ENCODE data around the gene HKDC1. TPM values are rescaled to one million over a fixed set of nuclear protein-coding genes. Genes with fewer than 3 reads are reported as not detected.

Gene HKDC1
- total RNA-seq, 1 experiment from 2014 or later = 1.7 TPM

DNA sequence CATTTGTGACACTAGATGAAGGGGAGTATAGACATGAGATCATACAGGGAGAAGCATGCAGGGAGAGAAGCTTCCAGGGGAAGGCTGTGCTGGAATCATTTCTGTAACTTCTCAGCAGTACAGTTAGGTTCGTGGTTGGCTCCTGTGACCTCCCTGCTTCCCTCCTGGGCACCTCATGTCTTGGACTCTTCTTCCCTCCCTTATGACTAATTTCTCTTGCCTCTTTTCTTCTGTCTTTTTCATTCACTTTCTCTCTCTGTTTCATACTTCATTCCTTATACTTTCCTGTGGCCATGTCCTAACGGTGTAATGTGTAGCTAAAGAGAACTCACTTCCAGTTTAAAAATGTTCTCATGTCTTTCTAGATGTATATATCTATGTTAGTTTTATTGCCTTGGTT is 19.1 kb upstream of the HKDC1 start:
- ChIA-PET RAD21 (ENCODE audit: low non-redundant PET in 1 of 2, low total read pairs in 2 of 2, uncharacterized antibody in 2 of 2, unreplicated experiment in 2 of 2) (no interaction called here), CTCF (no interaction called here), POLR2A (no interaction called here)
- ATAC-seq (no peak), DNase-seq (ENCODE audit: low read depth, low spot score) (no peak)
- H3K9me3 ChIP-seq (ENCODE audit: control insufficient read depth in 1 of 2, insufficient read depth in 1 of 2, low read depth in 1 of 2, low read length in 2 of 2) = no peaks in the 10 kb centered on the region
- H2AFZ ChIP-seq (ENCODE audit: low read depth, low read length, poor library complexity, severe bottlenecking) = no peak overlapping the region
- no peak overlapping the region for H3K27ac ChIP-seq (ENCODE audit: low read depth, low read length)
- H3K4me2 ChIP-seq (ENCODE audit: low read length) = no peak overlapping the region
- TF ChIP-seq ZNF274 (IDR thresholded peaks at IDR 0.05; ENCODE audit: low read depth, low read length) (no peak), EGR1 (IDR thresholded peaks at IDR 0.05; ENCODE audit: low read depth) (no peak), EZH2 (IDR thresholded peaks at IDR 0.05) (no peak), ZFX (IDR thresholded peaks at IDR 0.05) (no peak), EZH2phosphoT487 (IDR thresholded peaks at IDR 0.05; ENCODE audit: borderline replicate concordance) (no peak), SP1 (IDR thresholded peaks at IDR 0.05; ENCODE audit: low read depth) (no peak), ELF1 (IDR thresholded peaks at IDR 0.05; ENCODE audit: borderline replicate concordance, low read depth) (no peak), YY1 (IDR thresholded peaks at IDR 0.05; ENCODE audit: extremely low read depth, insufficient replicate concordance, low read depth, low read length) (no peak), RAD21 (IDR thresholded peaks at IDR 0.05; ENCODE audit: low read depth) (no peak), CEBPB (IDR thresholded peaks at IDR 0.05; ENCODE audit: low read depth) (no peak), TCF7L2 (IDR thresholded peaks at IDR 0.05; ENCODE audit: borderline replicate concordance, extremely low read depth, insufficient read depth, insufficient read length) (no peak), SIN3A (IDR thresholded peaks at IDR 0.05; ENCODE audit: low read depth) (no peak), POLR2AphosphoS5 (IDR thresholded peaks at IDR 0.05; ENCODE audit: low read depth, low read length) (no peak)
- TF ChIP-seq, protein P1, sequence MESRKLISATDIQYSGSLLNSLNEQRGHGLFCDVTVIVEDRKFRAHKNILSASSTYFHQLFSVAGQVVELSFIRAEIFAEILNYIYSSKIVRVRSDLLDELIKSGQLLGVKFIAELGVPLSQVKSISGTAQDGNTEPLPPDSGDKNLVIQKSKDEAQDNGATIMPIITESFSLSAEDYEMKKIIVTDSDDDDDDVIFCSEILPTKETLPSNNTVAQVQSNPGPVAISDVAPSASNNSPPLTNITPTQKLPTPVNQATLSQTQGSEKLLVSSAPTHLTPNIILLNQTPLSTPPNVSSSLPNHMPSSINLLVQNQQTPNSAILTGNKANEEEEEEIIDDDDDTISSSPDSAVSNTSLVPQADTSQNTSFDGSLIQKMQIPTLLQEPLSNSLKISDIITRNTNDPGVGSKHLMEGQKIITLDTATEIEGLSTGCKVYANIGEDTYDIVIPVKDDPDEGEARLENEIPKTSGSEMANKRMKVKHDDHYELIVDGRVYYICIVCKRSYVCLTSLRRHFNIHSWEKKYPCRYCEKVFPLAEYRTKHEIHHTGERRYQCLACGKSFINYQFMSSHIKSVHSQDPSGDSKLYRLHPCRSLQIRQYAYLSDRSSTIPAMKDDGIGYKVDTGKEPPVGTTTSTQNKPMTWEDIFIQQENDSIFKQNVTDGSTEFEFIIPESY (IDR thresholded peaks at IDR 0.05; ENCODE audit: extremely low read depth, insufficient replicate concordance, low read length) = no peak
- TF ChIP-seq, protein P2, sequence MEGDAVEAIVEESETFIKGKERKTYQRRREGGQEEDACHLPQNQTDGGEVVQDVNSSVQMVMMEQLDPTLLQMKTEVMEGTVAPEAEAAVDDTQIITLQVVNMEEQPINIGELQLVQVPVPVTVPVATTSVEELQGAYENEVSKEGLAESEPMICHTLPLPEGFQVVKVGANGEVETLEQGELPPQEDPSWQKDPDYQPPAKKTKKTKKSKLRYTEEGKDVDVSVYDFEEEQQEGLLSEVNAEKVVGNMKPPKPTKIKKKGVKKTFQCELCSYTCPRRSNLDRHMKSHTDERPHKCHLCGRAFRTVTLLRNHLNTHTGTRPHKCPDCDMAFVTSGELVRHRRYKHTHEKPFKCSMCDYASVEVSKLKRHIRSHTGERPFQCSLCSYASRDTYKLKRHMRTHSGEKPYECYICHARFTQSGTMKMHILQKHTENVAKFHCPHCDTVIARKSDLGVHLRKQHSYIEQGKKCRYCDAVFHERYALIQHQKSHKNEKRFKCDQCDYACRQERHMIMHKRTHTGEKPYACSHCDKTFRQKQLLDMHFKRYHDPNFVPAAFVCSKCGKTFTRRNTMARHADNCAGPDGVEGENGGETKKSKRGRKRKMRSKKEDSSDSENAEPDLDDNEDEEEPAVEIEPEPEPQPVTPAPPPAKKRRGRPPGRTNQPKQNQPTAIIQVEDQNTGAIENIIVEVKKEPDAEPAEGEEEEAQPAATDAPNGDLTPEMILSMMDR (IDR thresholded peaks at IDR 0.05 in 2 of 3, conservative IDR thresholded peaks at IDR 0.05 in 1 of 3; ENCODE audit: borderline replicate concordance in 1 of 3, insufficient read depth in 1 of 3, low read depth in 2 of 3, low read length in 2 of 3) = no peak
- TF ChIP-seq, protein P3, sequence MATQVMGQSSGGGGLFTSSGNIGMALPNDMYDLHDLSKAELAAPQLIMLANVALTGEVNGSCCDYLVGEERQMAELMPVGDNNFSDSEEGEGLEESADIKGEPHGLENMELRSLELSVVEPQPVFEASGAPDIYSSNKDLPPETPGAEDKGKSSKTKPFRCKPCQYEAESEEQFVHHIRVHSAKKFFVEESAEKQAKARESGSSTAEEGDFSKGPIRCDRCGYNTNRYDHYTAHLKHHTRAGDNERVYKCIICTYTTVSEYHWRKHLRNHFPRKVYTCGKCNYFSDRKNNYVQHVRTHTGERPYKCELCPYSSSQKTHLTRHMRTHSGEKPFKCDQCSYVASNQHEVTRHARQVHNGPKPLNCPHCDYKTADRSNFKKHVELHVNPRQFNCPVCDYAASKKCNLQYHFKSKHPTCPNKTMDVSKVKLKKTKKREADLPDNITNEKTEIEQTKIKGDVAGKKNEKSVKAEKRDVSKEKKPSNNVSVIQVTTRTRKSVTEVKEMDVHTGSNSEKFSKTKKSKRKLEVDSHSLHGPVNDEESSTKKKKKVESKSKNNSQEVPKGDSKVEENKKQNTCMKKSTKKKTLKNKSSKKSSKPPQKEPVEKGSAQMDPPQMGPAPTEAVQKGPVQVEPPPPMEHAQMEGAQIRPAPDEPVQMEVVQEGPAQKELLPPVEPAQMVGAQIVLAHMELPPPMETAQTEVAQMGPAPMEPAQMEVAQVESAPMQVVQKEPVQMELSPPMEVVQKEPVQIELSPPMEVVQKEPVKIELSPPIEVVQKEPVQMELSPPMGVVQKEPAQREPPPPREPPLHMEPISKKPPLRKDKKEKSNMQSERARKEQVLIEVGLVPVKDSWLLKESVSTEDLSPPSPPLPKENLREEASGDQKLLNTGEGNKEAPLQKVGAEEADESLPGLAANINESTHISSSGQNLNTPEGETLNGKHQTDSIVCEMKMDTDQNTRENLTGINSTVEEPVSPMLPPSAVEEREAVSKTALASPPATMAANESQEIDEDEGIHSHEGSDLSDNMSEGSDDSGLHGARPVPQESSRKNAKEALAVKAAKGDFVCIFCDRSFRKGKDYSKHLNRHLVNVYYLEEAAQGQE (IDR thresholded peaks at IDR 0.05; ENCODE audit: low read depth) = no peak
- TF ChIP-seq, protein P4, sequence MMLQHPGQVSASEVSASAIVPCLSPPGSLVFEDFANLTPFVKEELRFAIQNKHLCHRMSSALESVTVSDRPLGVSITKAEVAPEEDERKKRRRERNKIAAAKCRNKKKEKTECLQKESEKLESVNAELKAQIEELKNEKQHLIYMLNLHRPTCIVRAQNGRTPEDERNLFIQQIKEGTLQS (IDR thresholded peaks at IDR 0.05) = no peak
- peaks cover 27 to 39% of the 10 kb centered on the region in 2 experiments; a peak in 3 of 4 replicates for H3K36me3 ChIP-seq (ENCODE audit: control insufficient read depth in 1 of 2, insufficient read depth in 2 of 2, low read length in 2 of 2)
- H3K9me2 ChIP-seq (ENCODE audit: insufficient read depth) = no peaks in the 10 kb centered on the region
- no peaks in the 10 kb centered on the region for H3K4me1 ChIP-seq (ENCODE audit: control insufficient read depth in 1 of 2, insufficient read depth in 2 of 2, low read length in 2 of 2)
- no peak overlapping the region for H3K4me3 ChIP-seq (replicated peaks in 1 of 2; ENCODE audit: low read depth in 1 of 2, low read length in 2 of 2)
- no TSS peak for BruUV-seq (replicated peaks)
- H3K9ac ChIP-seq (ENCODE audit: low read length) = no peak overlapping the region
- H3K79me2 ChIP-seq (ENCODE audit: insufficient read depth, low read length) = no peaks in the 10 kb centered on the region
- no peaks in the 10 kb centered on the region for H4K20me1 ChIP-seq (ENCODE audit: insufficient read depth)
- no peaks in the 10 kb centered on the region for H3K27me3 ChIP-seq (ENCODE audit: insufficient read depth, low read length)
- intact Hi-C loops (cut with micrococcal nuclease) = no loop called here
